H1 (cell line): ENCODE results near the gene DLK1. TPM values are rescaled to one million over a fixed set of nuclear protein-coding genes. Genes with fewer than 3 reads are reported as not detected.

Experiments used
- CTCF ChIA-PET: fragments of 300-600 bp; sonication (Branson Sonifier 250); formaldehyde crosslinking; loops from one replicate; lab custom pipeline; 2021; ENCODE audit not compliant: partially characterized antibody; lab: Charles Lee
- POLR2A ChIA-PET: fragments of 300-600 bp; sonication (Branson Sonifier 250); formaldehyde crosslinking; loops from one replicate; lab custom pipeline; 2021; ENCODE audit warnings: inconsistent platforms; ENCODE audit not compliant: partially characterized antibody; lab: Charles Lee
- DNase-seq, 2 experiments: peaks; one replicate each; pipeline versions ENCODE4 v3.0.0 to v3.0.0-alpha.2; 2010 to 2022; ENCODE audit warnings: low spot score in 2 of 2, low read depth in 1 of 2, mixed read lengths in 1 of 2
- FAIRE-seq: peaks from 2 replicates; lab custom pipeline; 2011; peaks lifted over from hg19 to GRCh38; lab: Jason Lieb, UNC
- H2AFZ ChIP-seq: 2 replicates; pipeline ENCODE4 v1.8.1; 2012; ENCODE audit warnings: low read length, inconsistent platforms
- H2AK5ac ChIP-seq: 2 replicates; pipeline ENCODE4 v1.6.1; 2013; ENCODE audit warnings: low read depth, low read length
- H2BK120ac ChIP-seq: replicated peaks from 2 replicates; pipeline ENCODE3; 2013; ENCODE audit warnings: low read depth, low read length, inconsistent platforms
- H2BK12ac ChIP-seq: 2 replicates; pipeline ENCODE4 v1.6.1; 2013; ENCODE audit warnings: low read depth, low read length
- H2BK15ac ChIP-seq: 2 replicates; pipeline ENCODE4 v1.6.1; 2013; ENCODE audit warnings: low read length
- H2BK20ac ChIP-seq: 2 replicates; pipeline ENCODE4 v1.6.1; 2013; ENCODE audit warnings: low read length
- H2BK5ac ChIP-seq: 2 replicates; pipeline ENCODE4 v1.6.1; 2013; ENCODE audit warnings: low read depth, low read length
- H3K14ac ChIP-seq: 2 replicates; pipeline ENCODE4 v1.6.1; 2013; ENCODE audit warnings: inconsistent platforms; ENCODE audit not compliant: insufficient read length
- H3K18ac ChIP-seq: 2 replicates; pipeline ENCODE4 v1.6.1; 2013; ENCODE audit warnings: low read length; ENCODE audit errors: extremely low read depth
- H3K23ac ChIP-seq: 2 replicates; pipeline ENCODE4 v1.6.1; 2013; ENCODE audit warnings: inconsistent platforms; ENCODE audit not compliant: insufficient read length
- H3K23me2 ChIP-seq: 2 replicates; pipeline ENCODE4 v1.6.1; 2013; ENCODE audit warnings: low read depth, low read length
- H3K27ac ChIP-seq: 2 replicates; pipeline ENCODE4 v1.6.1; 2011; ENCODE audit warnings: low read depth, low read length, inconsistent platforms
- H3K27me3 ChIP-seq, 4 experiments: replicated peaks in 1 of 4; 1 replicate in 1 of 4; 2 replicates in 3 of 4; pipeline versions ENCODE4 v1.6.1 to v1.8.1; 2011 to 2013; ENCODE audit warnings: low read length in 3 of 4, mild to moderate bottlenecking in 3 of 4, inconsistent platforms in 2 of 4, mixed read lengths in 2 of 4, moderate library complexity in 1 of 4; ENCODE audit not compliant: control insufficient read depth in 3 of 4, insufficient read depth in 3 of 4; ENCODE audit errors: extremely low read depth in 1 of 4
- H3K36me3 ChIP-seq, 4 experiments: 2 replicates each; pipeline versions ENCODE4 v1.6.1 to v1.8.1; 2011 to 2013; ENCODE audit warnings: mild to moderate bottlenecking in 4 of 4, low read length in 3 of 4, moderate library complexity in 2 of 4, control low read depth in 1 of 4, inconsistent platforms in 1 of 4; ENCODE audit not compliant: insufficient read depth in 4 of 4, control insufficient read depth in 2 of 4
- H3K4ac ChIP-seq: replicated peaks from 2 replicates; pipeline ENCODE3; 2013; ENCODE audit warnings: low read length, low read depth, mixed read lengths, inconsistent platforms; ENCODE audit not compliant: insufficient read length
- H3K4me1 ChIP-seq, 4 experiments: replicated peaks in 1 of 4; 1 replicate in 1 of 4; 2 replicates in 3 of 4; pipeline versions ENCODE4 v1.6.1 to v1.8.1; 2011 to 2013; ENCODE audit warnings: low read length in 3 of 4, inconsistent platforms in 2 of 4, mixed read lengths in 1 of 4; ENCODE audit not compliant: insufficient read depth in 4 of 4, control insufficient read depth in 3 of 4
- H3K4me2 ChIP-seq, 2 experiments: 2 replicates each; pipeline versions ENCODE4 v1.6.1 to v1.8.1; 2011 to 2013; ENCODE audit warnings: low read depth in 2 of 2, low read length in 2 of 2, control low read depth in 1 of 2, inconsistent platforms in 1 of 2, mild to moderate bottlenecking in 1 of 2; ENCODE audit not compliant: insufficient read depth in 1 of 2
- H3K4me3 ChIP-seq, 4 experiments: fragments of 200-600, 300-600 bp in 1 of 4; sonication (generic), shearing (Covaris generic), sonication (Bioruptor Twin) in 1 of 4; 2 replicates each; pipeline versions ENCODE4 v1.5.1 to v1.8.1; 2011 to 2016; ENCODE audit warnings: low read length in 4 of 4, low read depth in 3 of 4, control low read depth in 2 of 4, inconsistent platforms in 2 of 4, mild to moderate bottlenecking in 2 of 4, mixed read lengths in 1 of 4, moderate library complexity in 1 of 4; ENCODE audit not compliant: insufficient read depth in 2 of 4; ENCODE audit errors: extremely low read depth in 1 of 4
- H3K56ac ChIP-seq: replicated peaks from 2 replicates; pipeline ENCODE3; 2013; ENCODE audit warnings: low read depth, mild to moderate bottlenecking, mixed read lengths, low read length, inconsistent platforms; ENCODE audit not compliant: insufficient read length
- H3K79me1 ChIP-seq: 2 replicates; pipeline ENCODE4 v1.6.1; 2013; ENCODE audit warnings: low read depth, low read length, control low read depth
- H3K79me2 ChIP-seq, 2 experiments: 2 replicates each; pipeline versions ENCODE4 v1.6.1 to v1.8.1; 2012 to 2013; ENCODE audit warnings: low read length in 2 of 2, mild to moderate bottlenecking in 2 of 2, inconsistent platforms in 1 of 2; ENCODE audit not compliant: insufficient read depth in 2 of 2, control insufficient read depth in 1 of 2
- H3K9ac ChIP-seq, 4 experiments: replicated peaks in 1 of 4; 1 replicate in 1 of 4; 2 replicates in 3 of 4; pipeline versions ENCODE4 v1.6.1 to v1.8.1; 2011 to 2013; ENCODE audit warnings: low read depth in 3 of 4, low read length in 3 of 4, control low read depth in 2 of 4, mild to moderate bottlenecking in 2 of 4, moderate library complexity in 2 of 4, inconsistent platforms in 1 of 4; ENCODE audit errors: extremely low read depth in 1 of 4
- H3K9me3 ChIP-seq, 2 experiments: 2 replicates each; pipeline versions ENCODE4 v1.6.1 to v1.8.1; 2012 to 2013; ENCODE audit warnings: mild to moderate bottlenecking in 2 of 2, moderate library complexity in 2 of 2, control low read depth in 1 of 2, inconsistent platforms in 1 of 2, low read depth in 1 of 2, low read length in 1 of 2, mixed read lengths in 1 of 2; ENCODE audit not compliant: insufficient read depth in 2 of 2
- H4K20me1 ChIP-seq, 2 experiments: replicated peaks in 1 of 2; 2 replicates each; pipeline versions ENCODE3 to v1.8.1; 2011 to 2013; ENCODE audit warnings: inconsistent platforms in 2 of 2, low read length in 2 of 2, mild to moderate bottlenecking in 1 of 2; ENCODE audit not compliant: insufficient read depth in 2 of 2, control insufficient read depth in 1 of 2
- H4K5ac ChIP-seq: 2 replicates; pipeline ENCODE4 v1.6.1; 2013; ENCODE audit warnings: low read length, low read depth, mixed read lengths, inconsistent platforms; ENCODE audit not compliant: insufficient read length
- H4K8ac ChIP-seq: 2 replicates; pipeline ENCODE4 v1.8.0; 2013; ENCODE audit warnings: mild to moderate bottlenecking, moderate library complexity, low read length, inconsistent platforms; ENCODE audit not compliant: insufficient read depth; ENCODE audit errors: extremely low read depth
- H4K91ac ChIP-seq: replicated peaks from 2 replicates; pipeline ENCODE3; 2013; ENCODE audit warnings: low read length, mixed read lengths, inconsistent platforms; ENCODE audit not compliant: insufficient read length
- BACH1 ChIP-seq: IDR thresholded peaks from 2 replicates; pipeline ENCODE4 v1.6.1; 2012; ENCODE audit warnings: low read length, improper control_type of control experiment
- CHD2 ChIP-seq: IDR thresholded peaks from 2 replicates; pipeline ENCODE4 v1.6.1; 2012; ENCODE audit warnings: low read length, improper control_type of control experiment
- CREB1 ChIP-seq: IDR thresholded peaks from 2 replicates; pipeline ENCODE4 v1.6.1; 2012; ENCODE audit warnings: inconsistent platforms
- CTBP2 ChIP-seq: IDR thresholded peaks from 2 replicates; pipeline ENCODE4 v1.7.0; 2011; ENCODE audit warnings: borderline replicate concordance, mild to moderate bottlenecking, moderate library complexity, mixed read lengths, low read length; ENCODE audit not compliant: insufficient read depth, insufficient read length
- EZH2 ChIP-seq: fragments of 200-600 bp; sonication (generic); IDR thresholded peaks from 2 replicates; pipeline ENCODE4 v1.7.1; 2012; ENCODE audit warnings: low read depth, mild to moderate bottlenecking, moderate library complexity, low read length, inconsistent platforms; ENCODE audit not compliant: severe bottlenecking
- GTF2F1 ChIP-seq: IDR thresholded peaks from 2 replicates; pipeline ENCODE4 v1.6.1; 2012; ENCODE audit warnings: low read depth, low read length, improper control_type of control experiment, borderline replicate concordance
- PHF8 ChIP-seq: fragments of 200-600 bp; sonication (generic); conservative IDR thresholded peaks from 2 replicates; pipeline ENCODE4 v1.7.1; 2012; ENCODE audit warnings: low read depth, mild to moderate bottlenecking, inconsistent platforms, low read length, moderate library complexity
- RBBP5 ChIP-seq: IDR thresholded peaks from 2 replicates; pipeline ENCODE4 v1.7.1; 2012; ENCODE audit warnings: low read depth, mild to moderate bottlenecking, inconsistent platforms, low read length, moderate library complexity, borderline replicate concordance
- SIX5 ChIP-seq: IDR thresholded peaks from 2 replicates; pipeline ENCODE4 v1.6.1; 2011; ENCODE audit warnings: mild to moderate bottlenecking, low read depth, low read length
- SP1 ChIP-seq: IDR thresholded peaks from 2 replicates; pipeline ENCODE4 v1.6.1; 2011; ENCODE audit warnings: low read depth, low read length
- SP2 ChIP-seq: IDR thresholded peaks from 2 replicates; pipeline ENCODE4 v1.6.1; 2012; ENCODE audit warnings: mild to moderate bottlenecking, low read length, inconsistent platforms
- SP4 ChIP-seq: IDR thresholded peaks from 2 replicates; pipeline ENCODE4 v1.6.1; 2012; ENCODE audit warnings: low read length, inconsistent platforms
- SRF ChIP-seq: IDR thresholded peaks from 2 replicates; pipeline ENCODE4 v1.6.1; 2011; ENCODE audit warnings: mild to moderate bottlenecking, low read depth, low read length, moderate library complexity
- WGBS, 2 experiments: shearing (Covaris generic) in 1 of 2; methylation state at CpG; one replicate each; pipeline versions ENCODE4 v1.1.6 to v1.1.7; 2013 to 2015; ENCODE audit warnings: low lambda C conversion rate in 2 of 2, mixed read lengths in 2 of 2, inconsistent platforms in 1 of 2, low coverage in 1 of 2, missing lambda C conversion rate in 1 of 2; ENCODE audit not compliant: insufficient replicate concordance in 2 of 2, insufficient coverage in 1 of 2, insufficient read length in 1 of 2; ENCODE audit errors: extremely low coverage in 1 of 2, missing lambda C conversion rate in 1 of 2; 5-methylcytosine and 5-hydroxymethylcytosine counted together
- polyA plus RNA-seq, 7 experiments: library from polyadenylated mRNA; depleted of rRNA in 3 of 7; stranded (reverse) in 5 of 7; unstranded in 2 of 7; fragments of >200 nt in 5 of 7; fragments of 200-250 nt in 2 of 7; gene quantifications; 1 replicate in 5 of 7; 2 replicates in 1 of 7; 4 replicates in 1 of 7; pipeline versions ENCODE4 v1.2.1 to v1.2.3, GENCODE V29; 2011 to 2013; ENCODE audit warnings: missing spikeins in 2 of 7, mixed read lengths in 2 of 7
- total RNA-seq: library from RNA; stranded (reverse); fragmentation: NEBNext Ultra II Directional; extraction: Animal tissue kit (Norgen Biotek cat#: 25700); gene quantifications from 2 replicates; pipeline ENCODE4 v1.2.1, GENCODE V29; 2021

Gene DLK1
- total and polyA plus RNA-seq, 2 of the 8 experiments (the other 6 are each of a cell fraction or from before 2014, with no cell fraction given), result 1.3 to 2.4 TPM

GRCh38 chr14:100736269-100737180 is 9.8 kb downstream of the DLK1 start:
- no peak overlapping the region for H3K23ac ChIP-seq
- no peak overlapping the region for H4K5ac ChIP-seq
- WGBS, 2 experiments, result 89 to 100% methylated on average over 3 to 11 of the region's 22 CpGs
- H2BK15ac ChIP-seq, result no peak overlapping the region
- H3K36me3 ChIP-seq, result no peaks in the 10 kb centered on the region
- no peaks in the 10 kb centered on the region for H3K79me2 ChIP-seq
- H2AFZ ChIP-seq, result no peak overlapping the region
- H3K4me3 ChIP-seq, result no peak overlapping the region
- FAIRE-seq, result no peak
- no peak overlapping the region for H3K4ac ChIP-seq
- CTCF ChIA-PET, result no interaction called here
- H3K79me1 ChIP-seq, result no peaks in the 10 kb centered on the region
- H2AK5ac ChIP-seq, result no peak overlapping the region
- H3K4me1 ChIP-seq, result peaks cover 0 to 8% (median under 1%) of the 10 kb centered on the region in 4 experiments; a peak in 3 of 7 replicates
- no peak overlapping the region for H3K9ac ChIP-seq
- no peak overlapping the region for H3K18ac ChIP-seq
- H3K4me2 ChIP-seq, result no peak overlapping the region
- peaks cover 3 to 5% of the 10 kb centered on the region in 2 experiments; a peak in 3 of 4 replicates for H3K9me3 ChIP-seq
- H3K27me3 ChIP-seq, result no peaks in the 10 kb centered on the region; a peak in 2 of 7 replicates
- H3K27ac ChIP-seq, result no peak overlapping the region
- H3K56ac ChIP-seq, result no peak overlapping the region
- TF ChIP-seq SRF (no peak), GTF2F1 (no peak), PHF8 (no peak), SIX5 (no peak), EZH2 (no peak), RBBP5 (no peak), CTBP2 (no peak), CHD2 (no peak), SP4 (no peak), BACH1 (no peak), SP1 (no peak), SP2 (no peak), CREB1 (no peak)
- TF ChIP-seq, all 59 proteins: peak for 0
- no peak for DNase-seq
- no peak overlapping the region for H4K91ac ChIP-seq
- no peak overlapping the region for H2BK120ac ChIP-seq
- H4K8ac ChIP-seq, result peak overlapping the region; percentile 35; the same call in 1 of the 2 replicates
- no peak overlapping the region for H2BK5ac ChIP-seq
- no peak overlapping the region for H2BK12ac ChIP-seq
- H4K20me1 ChIP-seq, result no peaks in the 10 kb centered on the region
- POLR2A ChIA-PET, result interaction anchor here (0.6 kb wide), 1 partner anchor 37 kb away, joined by 3 read pairs; no protein-coding TSS in a partner anchor
- H2BK20ac ChIP-seq, result no peak overlapping the region
- H3K14ac ChIP-seq, result no peak overlapping the region
- H3K23me2 ChIP-seq, result no peaks in the 10 kb centered on the region
